Stimulated activated CD4-positive, alpha-beta T cell treated with anti-CD3 and anti-CD28 coated beads, Interleukin-1b, Interleukin-23, amount 100 ng/mL, for 48 hours (primary cell): ENCODE data around the gene HDGFL1.

Source experiments
- DNase-seq: peaks from one replicate; pipeline ENCODE4 v3.0.0-alpha.2; 2020

HDGFL1 gene

GRCh38 chr6:22593895-22594294 is 24.5 kb downstream of the HDGFL1 start:
- no peak for DNase-seq

DNA sequence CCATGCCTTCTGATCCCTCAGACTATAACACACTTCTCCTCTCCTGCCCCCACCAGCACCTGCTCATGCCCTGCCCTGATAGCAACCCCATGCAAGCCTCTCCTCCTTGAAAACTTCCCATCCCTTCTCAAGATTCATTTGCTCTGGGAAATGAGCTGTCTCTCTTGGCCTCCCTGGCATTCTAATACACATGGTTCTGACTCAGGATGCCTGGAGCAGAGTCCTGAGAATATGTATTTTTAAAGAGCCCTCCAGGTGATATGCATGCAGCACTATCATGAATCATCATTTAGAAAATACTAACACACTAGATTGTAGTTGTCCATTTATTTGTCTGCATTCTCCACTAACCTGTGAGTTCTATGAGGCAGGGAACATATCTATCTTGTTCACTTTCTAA is 26.6 kb downstream of the HDGFL1 start:
- DNase-seq, result no peak

DNA sequence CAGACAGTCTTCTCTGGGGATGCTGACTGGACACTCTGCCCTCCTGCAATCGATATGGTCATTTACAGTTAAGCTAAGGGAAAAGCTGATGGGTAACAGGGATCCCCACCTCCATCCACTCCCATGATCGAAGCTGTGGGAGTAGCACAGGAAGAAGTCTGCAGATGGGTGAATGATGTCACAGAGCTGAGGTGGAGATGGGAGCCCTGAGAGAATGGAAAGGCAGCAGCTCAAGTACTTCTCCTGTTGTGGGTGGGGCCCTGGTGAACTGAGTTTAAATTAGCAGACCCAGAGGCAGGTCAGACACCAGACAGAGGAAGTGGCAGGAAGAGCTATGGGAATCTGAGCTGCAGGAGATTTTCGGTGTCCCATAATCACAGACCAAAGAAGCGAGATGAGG is 29.0 kb downstream of the HDGFL1 start:
- DNase-seq, result no peak

GRCh38 chr6:22600059-22600458 is 30.7 kb downstream of the HDGFL1 start:
- no peak for DNase-seq

DNA sequence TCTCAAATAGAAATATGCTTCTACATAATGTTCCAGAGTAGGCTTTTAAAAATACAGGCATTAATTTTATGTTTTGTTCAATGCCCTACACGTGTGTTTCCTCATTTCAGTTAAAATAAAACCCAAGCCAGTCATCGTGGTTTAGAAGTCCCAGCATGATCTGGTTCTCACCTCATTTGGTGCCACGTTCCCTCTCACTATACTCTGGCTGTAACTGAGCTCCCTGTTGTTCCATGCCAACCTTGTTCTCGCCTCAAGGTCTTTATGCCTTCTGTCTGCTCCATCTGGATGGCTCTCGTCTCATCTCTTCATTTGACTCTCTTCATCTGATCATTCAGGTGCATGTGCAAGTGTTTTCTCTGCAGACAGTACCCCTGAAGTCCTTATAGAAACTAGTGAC is 32.6 kb downstream of the HDGFL1 start:
- no peak for DNase-seq

GRCh38 chr6:22605736-22606135 is 36.4 kb downstream of the HDGFL1 start:
- no peak for DNase-seq

DNA sequence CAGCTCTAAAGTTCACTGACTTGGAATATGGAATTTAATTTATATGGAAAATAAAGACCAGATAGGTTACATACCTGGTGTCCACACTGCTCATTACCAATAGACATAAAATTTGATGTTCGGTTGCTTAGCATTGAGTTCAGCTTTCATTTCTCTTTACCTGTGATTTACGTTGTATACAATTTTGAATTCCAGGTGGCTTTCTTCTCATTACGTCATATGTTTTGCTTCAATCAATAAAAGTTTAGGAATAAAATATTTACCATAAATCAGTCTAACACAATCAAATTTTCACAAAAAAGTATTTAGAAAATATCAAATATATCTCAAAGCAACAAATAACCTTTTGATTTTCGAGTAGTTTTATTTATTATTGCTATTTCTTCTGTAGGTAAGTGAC is 40.8 kb downstream of the HDGFL1 start:
- DNase-seq, result no peak

DNA sequence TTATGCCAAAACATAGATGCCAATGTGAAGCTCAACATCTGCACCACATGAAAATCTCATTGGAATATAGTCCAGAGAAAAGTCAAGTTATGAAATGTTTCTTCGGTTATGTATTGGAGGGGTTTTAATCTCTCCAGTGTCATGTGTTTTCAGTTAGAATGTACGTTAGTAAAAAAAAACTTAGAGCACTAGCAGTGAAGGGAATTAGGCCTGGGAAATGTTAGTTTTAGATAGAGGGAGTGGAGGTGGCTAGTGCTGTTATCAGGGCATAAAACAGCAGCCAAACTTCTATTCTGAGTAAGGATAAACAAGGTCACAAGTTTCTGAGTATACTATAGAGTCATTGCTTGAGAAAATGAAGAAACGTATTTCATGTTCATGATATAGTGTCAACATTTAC is 42.9 kb downstream of the HDGFL1 start:
- no peak for DNase-seq

DNA sequence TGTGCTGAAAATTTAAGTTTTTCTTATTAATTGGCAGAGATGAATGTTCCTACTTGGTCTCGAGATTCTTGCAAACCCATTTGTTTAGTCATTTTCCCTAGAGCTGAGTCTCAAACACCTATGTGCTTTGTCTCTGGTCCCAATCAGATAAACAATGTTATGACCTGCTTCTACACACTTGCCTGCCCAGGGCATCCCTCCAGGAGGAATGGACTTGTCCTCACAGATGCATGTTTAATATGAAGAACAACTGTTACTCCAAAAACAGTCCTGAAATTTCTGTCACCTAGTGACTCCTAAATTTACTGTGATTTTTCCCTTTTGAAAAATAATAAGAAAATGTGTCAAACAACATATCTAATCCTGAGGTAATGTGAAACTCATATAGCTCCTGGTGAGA is 43.7 kb downstream of the HDGFL1 start:
- no peak for DNase-seq

GRCh38 chr6:22613695-22614094 is 44.3 kb downstream of the HDGFL1 start:
- no peak for DNase-seq

GRCh38 chr6:22614547-22614946 is 45.2 kb downstream of the HDGFL1 start:
- no peak for DNase-seq

DNA sequence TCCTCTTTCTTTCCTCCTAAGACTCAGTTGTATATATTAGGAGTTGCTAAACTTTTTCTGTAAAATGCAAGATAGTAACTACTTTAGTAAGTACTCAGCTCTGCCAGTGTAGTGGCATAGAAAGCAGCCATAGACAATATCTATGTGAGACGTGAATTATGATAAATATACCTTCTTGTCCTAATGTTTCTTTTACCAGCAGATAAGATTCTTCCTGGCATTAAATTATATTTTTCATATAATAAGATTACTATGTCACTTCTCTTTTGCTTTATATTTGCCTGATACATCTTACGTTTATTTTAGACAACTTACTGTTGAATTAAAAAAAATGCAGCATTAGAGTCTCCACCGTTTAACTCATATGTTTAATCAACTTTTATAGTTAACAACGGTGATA is 51.7 kb downstream of the HDGFL1 start:
- no peak for DNase-seq
